Osteoblast (primary cell): ENCODE measurements around the gene XXYLT1. TPM values are rescaled to one million over a fixed set of nuclear protein-coding genes. Genes with fewer than 3 reads are reported as not detected.

Source experiments
- DNase-seq: peaks from one replicate; pipeline ENCODE4 v3.0.0; 2011; ENCODE audit warnings: low spot score, mixed read lengths; ENCODE audit not compliant: insufficient read length; ENCODE audit errors: missing footprints
- H2AFZ ChIP-seq: 2 replicates; pipeline ENCODE4 v1.6.0; 2011; ENCODE audit warnings: mild to moderate bottlenecking, low read length
- H3K27ac ChIP-seq: 2 replicates; pipeline ENCODE4 v1.5.1; 2011; ENCODE audit warnings: mild to moderate bottlenecking, low read depth, low read length, moderate library complexity
- H3K27me3 ChIP-seq: 2 replicates; pipeline ENCODE4 v1.6.0; 2012; ENCODE audit warnings: mild to moderate bottlenecking, control low read depth, inconsistent platforms, low read length, moderate library complexity; ENCODE audit not compliant: insufficient read depth
- H3K36me3 ChIP-seq: 2 replicates; pipeline ENCODE4 v1.5.1; 2011; ENCODE audit warnings: mild to moderate bottlenecking, low read length, control low read depth, moderate library complexity; ENCODE audit not compliant: insufficient read depth
- H3K4me1 ChIP-seq: 2 replicates; pipeline ENCODE4 v1.5.1; 2011; ENCODE audit warnings: mild to moderate bottlenecking, low read length, control low read depth, moderate library complexity; ENCODE audit not compliant: insufficient read depth
- H3K4me2 ChIP-seq: 2 replicates; pipeline ENCODE4 v1.6.0; 2011; ENCODE audit warnings: mild to moderate bottlenecking, low read length; ENCODE audit not compliant: insufficient read depth
- H3K4me3 ChIP-seq: fragments of 200-600 bp; sonication (generic); 3 replicates; pipeline ENCODE4 v1.5.1; 2012; ENCODE audit warnings: mild to moderate bottlenecking, low read length, inconsistent platforms; ENCODE audit not compliant: insufficient read depth
- H3K79me2 ChIP-seq: 2 replicates; pipeline ENCODE4 v1.6.0; 2012; ENCODE audit warnings: mild to moderate bottlenecking, low read length, control low read depth, inconsistent platforms; ENCODE audit not compliant: insufficient read depth
- H3K9me3 ChIP-seq: 2 replicates; pipeline ENCODE4 v1.5.1; 2011; ENCODE audit warnings: low read depth, low read length, control low read depth
- H4K20me1 ChIP-seq: 2 replicates; pipeline ENCODE4 v1.6.0; 2012; ENCODE audit warnings: mild to moderate bottlenecking, low read length, control low read depth; ENCODE audit not compliant: insufficient read depth
- CTCF ChIP-seq: IDR thresholded peaks from 2 replicates; pipeline ENCODE4 v1.5.1; 2011; ENCODE audit warnings: mild to moderate bottlenecking, low read depth, low read length, moderate library complexity; ENCODE audit errors: extremely low read depth
- total RNA-seq: library from RNA; depleted of rRNA; stranded (reverse); fragments of >200 nt; gene quantifications from 2 replicates; pipeline ENCODE4 v1.2.3, GENCODE V29; 2012

The XXYLT1 gene
- total RNA-seq, 1 donor: 28.2 TPM

GRCh38 chr3:195172039-195172684 lies 98.8 kb downstream of the XXYLT1 start:
- H3K9me3 ChIP-seq: no peaks in the 10 kb centered on the region
- H3K4me2 ChIP-seq: peak overlapping the region; percentile 7
- H3K27ac ChIP-seq: no peak overlapping the region
- TF ChIP-seq CTCF: no peak
- H3K79me2 ChIP-seq: no peaks in the 10 kb centered on the region
- no peaks in the 10 kb centered on the region for H3K27me3 ChIP-seq
- no peaks in the 10 kb centered on the region for H4K20me1 ChIP-seq
- no peak overlapping the region for H2AFZ ChIP-seq
- peaks cover 14% of the 10 kb centered on the region for H3K4me1 ChIP-seq
- no peaks in the 10 kb centered on the region for H3K36me3 ChIP-seq
- peak; percentile 84 for DNase-seq
- no peak overlapping the region for H3K4me3 ChIP-seq

GRCh38 chr3:195171093-195171873 lies 99.7 kb downstream of the XXYLT1 start:
- H3K27ac ChIP-seq: no peak overlapping the region
- peak overlapping the region; percentile 18 for H3K4me2 ChIP-seq
- H3K27me3 ChIP-seq: no peaks in the 10 kb centered on the region
- H2AFZ ChIP-seq: peak overlapping the region; percentile 72
- no peaks in the 10 kb centered on the region for H3K79me2 ChIP-seq
- no peak overlapping the region for H3K4me3 ChIP-seq
- no peaks in the 10 kb centered on the region for H3K36me3 ChIP-seq
- DNase-seq: peak; percentile 76
- H3K4me1 ChIP-seq: peaks cover 14% of the 10 kb centered on the region
- no peaks in the 10 kb centered on the region for H3K9me3 ChIP-seq
- TF ChIP-seq CTCF: no peak
- H4K20me1 ChIP-seq: no peaks in the 10 kb centered on the region

- no peak for TF ChIP-seq CTCF
- H3K9me3 ChIP-seq: no peaks in the 10 kb centered on the region
- no peaks in the 10 kb centered on the region for H3K79me2 ChIP-seq
- no peaks in the 10 kb centered on the region for H4K20me1 ChIP-seq
- no peak overlapping the region for H2AFZ ChIP-seq
- no peaks in the 10 kb centered on the region for H3K27me3 ChIP-seq
- no peak for DNase-seq
- no peak overlapping the region for H3K27ac ChIP-seq
- no peak overlapping the region for H3K4me3 ChIP-seq
- no peaks in the 10 kb centered on the region for H3K36me3 ChIP-seq
- no peak overlapping the region for H3K4me2 ChIP-seq
- peaks cover 14% of the 10 kb centered on the region for H3K4me1 ChIP-seq
Observed at GRCh38 chr3:195170496-195170895, 100.5 kb downstream of the XXYLT1 start.

GRCh38 chr3:195169011-195169649 lies 101.8 kb downstream of the XXYLT1 start:
- H3K36me3 ChIP-seq: no peaks in the 10 kb centered on the region
- no peaks in the 10 kb centered on the region for H3K79me2 ChIP-seq
- no peaks in the 10 kb centered on the region for H3K27me3 ChIP-seq
- no peaks in the 10 kb centered on the region for H3K9me3 ChIP-seq
- H2AFZ ChIP-seq: no peak overlapping the region
- DNase-seq: no peak
- no peak overlapping the region for H3K27ac ChIP-seq
- H3K4me1 ChIP-seq: peaks cover 14% of the 10 kb centered on the region
- TF ChIP-seq CTCF: no peak
- H3K4me2 ChIP-seq: no peak overlapping the region
- no peak overlapping the region for H3K4me3 ChIP-seq
- H4K20me1 ChIP-seq: no peaks in the 10 kb centered on the region
